Neural progenitor cell (in vitro differentiated cells): ENCODE results near the gene VHLL.

Experiments used
- CTCF ChIP-seq: fragments of 200-600 bp; sonication (generic); IDR thresholded peaks from 2 replicates; pipeline ENCODE4 v1.5.1; 2017; ENCODE audit warnings: antibody characterized with exemption, mild to moderate bottlenecking
- EZH2 ChIP-seq: fragments of 200-600 bp; sonication (generic); IDR thresholded peaks from 2 replicates; pipeline ENCODE4 v1.6.1; 2017; ENCODE audit warnings: antibody characterized with exemption, mild to moderate bottlenecking, moderate library complexity
- EZH2phosphoT487 ChIP-seq: fragments of 200-600 bp; sonication (generic); IDR thresholded peaks from 2 replicates; pipeline ENCODE4 v1.6.1; 2017; ENCODE audit warnings: antibody characterized with exemption

- TF ChIP-seq EZH2 (no peak), CTCF (no peak), EZH2phosphoT487 (no peak)
These were observed 13.7 kb downstream of the VHLL start for GRCh38 chr1:156285437-156285836.
